AG04449 (cell line): ENCODE results near the gene MPP2.

ENCODE experiments used
- CTCF ChIA-PET: fragments of 350-600 bp; formaldehyde crosslinking; extraction: SDS; loops from one replicate; lab custom pipeline; 2021; ENCODE audit warnings: antibody characterized with exemption; lab: Yijun Ruan, JAX
- POLR2A ChIA-PET: fragments of 400-600, 350-600 bp; formaldehyde crosslinking; extraction: SDS; loops from one replicate; lab custom pipeline; 2020; ENCODE audit warnings: antibody characterized with exemption, inconsistent platforms; lab: Yijun Ruan, JAX
- DNase-seq: peaks from one replicate; pipeline ENCODE4 v3.0.0-alpha.2; 2010; ENCODE audit warnings: low read depth, low spot score
- H3K4me3 ChIP-seq: 2 replicates; pipeline ENCODE4 v1.5.1; 2011; ENCODE audit warnings: low read depth, mild to moderate bottlenecking, control low read depth, low read length
- CTCF ChIP-seq: IDR thresholded peaks from one replicate; pipeline ENCODE4 v1.5.1; 2011; ENCODE audit warnings: mild to moderate bottlenecking, moderate library complexity, low read length, control low read depth, inconsistent platforms; ENCODE audit not compliant: insufficient read depth; ENCODE audit errors: missing control alignments

Gene MPP2

DNA sequence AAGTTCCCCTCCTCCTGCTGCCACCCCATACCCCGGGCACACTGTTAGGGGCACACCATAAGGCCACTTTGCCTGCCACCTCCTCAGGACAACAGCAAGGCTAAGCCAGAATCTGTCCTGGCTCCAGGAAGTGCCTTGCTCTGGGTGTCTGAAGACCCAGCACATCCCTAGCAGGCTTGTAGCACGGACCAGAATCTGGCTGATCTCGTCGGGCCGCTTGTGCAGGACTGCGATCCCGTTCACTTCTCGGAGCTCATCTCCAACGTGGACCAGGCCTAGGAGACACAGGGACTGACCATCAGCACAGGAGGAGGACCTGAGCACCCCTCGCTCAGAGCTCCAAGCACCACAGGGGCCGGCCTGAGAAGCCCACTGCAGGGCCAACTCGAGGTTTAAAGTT, 81.8 kb downstream of the MPP2 start:
- H3K4me3 ChIP-seq: no peak overlapping the region
- no peak for TF ChIP-seq CTCF
- ChIA-PET CTCF (interaction anchor here (0.7 to 2.2 kb wide), 4 partner anchors 15 to 60 kb away, joined by 3 to 11 read pairs (median 4); partner anchors contain the start of gene CD300LG), POLR2A (no interaction called here)
- no peak for DNase-seq
